Adrenal gland (tissue), 5 donors: ENCODE measurements around the gene GFM1.

ENCODE experiments used
- CTCF ChIP-seq, 6 experiments: fragments of 450-650 bp in 4 of 6; fragments of 200-600 bp in 2 of 6; sonication (generic) in 1 of 6; IDR thresholded peaks; 1 replicate in 5 of 6; 2 replicates in 1 of 6; pipeline versions ENCODE4 v1.5.1 to v1.8.0; 2016 to 2021; ENCODE audit warnings: antibody characterized with exemption in 6 of 6, mild to moderate bottlenecking in 2 of 6, moderate library complexity in 1 of 6
- POLR2A ChIP-seq, 2 donors: fragments of 450-650 bp; IDR thresholded peaks; one replicate each; pipeline ENCODE4 v1.6.1; 2017; ENCODE audit warnings: antibody characterized with exemption in 2 of 2, mild to moderate bottlenecking in 2 of 2, moderate library complexity in 1 of 2
- donor health status: DM: no; HTN: no; CAD: no.

DNA sequence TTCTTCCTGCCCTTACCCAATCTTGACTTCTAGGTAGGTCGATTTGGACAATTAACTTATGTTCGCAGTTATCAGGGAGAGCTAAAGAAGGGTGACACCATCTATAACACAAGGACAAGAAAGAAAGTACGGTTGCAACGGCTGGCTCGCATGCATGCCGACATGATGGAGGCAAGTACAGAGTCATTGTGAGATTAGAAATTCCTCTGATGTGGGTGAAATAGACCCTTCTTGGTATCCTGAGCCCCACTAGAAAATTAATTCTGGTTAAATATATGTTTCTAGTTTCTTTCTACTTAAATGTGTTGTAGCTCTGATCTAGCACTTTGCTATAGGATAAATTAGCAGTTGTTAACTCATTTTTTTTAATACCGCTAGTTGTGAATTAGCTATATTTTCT lies 14.6 kb downstream of the GFM1 start:
- no peak for TF ChIP-seq CTCF (IDR thresholded peaks at IDR 0.05)
- TF ChIP-seq POLR2A (IDR thresholded peaks at IDR 0.05), result no peak
